ENCODE results near the gene MGAT1. TPM values are rescaled to one million over a fixed set of nuclear protein-coding genes. Genes with fewer than 3 reads are reported as not detected.
A peak's percentile ranks its signal among the peaks of the same experiment; 100 is the strongest.

MGAT1 gene
- total RNA-seq, 1 experiment from 2014 or later: 104 TPM

DNA sequence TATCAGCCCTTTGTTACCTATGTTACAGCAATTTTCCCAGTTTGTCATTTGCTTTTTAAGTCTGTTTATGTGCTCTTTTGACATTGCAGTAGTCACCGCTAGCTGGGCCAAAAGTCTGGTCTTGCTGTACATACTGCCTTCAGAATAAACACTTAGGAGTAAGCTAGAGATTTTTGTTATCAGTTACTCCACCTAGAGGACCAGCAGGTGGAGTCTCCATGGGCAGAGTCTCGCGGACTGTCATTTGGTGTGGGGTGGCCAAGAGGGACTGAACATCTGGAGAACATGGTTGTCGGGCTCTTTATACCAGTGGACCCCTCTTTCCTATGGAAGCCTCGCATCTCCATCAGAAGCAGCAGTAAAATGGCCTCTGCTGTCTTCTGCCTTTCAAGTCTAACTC is 10.8 kb upstream of the MGAT1 start:
- H3K79me2 ChIP-seq (ENCODE audit: low read length): peaks cover 18% of the 10 kb centered on the region
- POLR2A ChIA-PET (ENCODE audit: unreplicated experiment): no interaction called here

DNA sequence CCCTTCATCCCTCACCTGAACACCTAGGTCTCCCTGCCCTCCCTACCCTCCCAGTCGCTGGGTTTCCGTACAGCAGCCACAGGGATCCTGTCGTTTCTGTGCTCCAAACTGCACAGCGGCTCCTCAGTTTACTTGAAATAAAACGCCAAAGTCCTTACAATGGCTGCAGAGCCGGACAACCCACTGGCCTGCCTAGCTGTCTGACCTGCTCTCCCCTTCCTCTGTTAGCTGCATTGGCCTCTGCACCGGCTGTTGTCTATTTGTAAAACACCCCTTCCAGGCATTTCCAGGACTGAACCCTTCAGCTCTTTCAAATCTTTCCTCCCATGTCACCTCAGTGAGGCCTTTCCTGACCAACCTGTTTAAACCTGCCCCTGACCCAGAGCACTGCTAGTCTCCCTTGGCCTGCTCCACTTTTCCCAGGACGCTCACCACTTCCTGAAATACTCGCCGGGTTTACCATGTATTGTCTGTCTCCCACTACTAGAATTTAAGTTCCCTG is 9.1 kb upstream of the MGAT1 start:
- no TSS peak for BruUV-seq (replicated peaks)
- ATAC-seq: no peak
- Histone ChIP-seq H3K4me1 (ENCODE audit: insufficient read depth, low read length) (peaks cover 38% of the 10 kb centered on the region), H3K27me3 (ENCODE audit: low read length) (no peaks in the 10 kb centered on the region), H3K4me3 (ENCODE audit: low read length) (peak overlapping the region; percentile 74; the same call in 1 of the 2 replicates), H3K79me2 (ENCODE audit: low read length) (peaks cover 36% of the 10 kb centered on the region), H3K9me2 (replicated peaks; ENCODE audit: low read length) (no peaks in the 10 kb centered on the region), H4K20me1 (ENCODE audit: low read length) (no peaks in the 10 kb centered on the region), H3K9ac (ENCODE audit: low read length) (no peak overlapping the region), H3K36me3 (ENCODE audit: low read depth, low read length) (no peaks in the 10 kb centered on the region), H3K4me2 (ENCODE audit: low read length) (peak overlapping the region; percentile 92), H2AFZ (ENCODE audit: low read length) (no peak overlapping the region), H3K9me3 (ENCODE audit: low read length) (no peaks in the 10 kb centered on the region), H3F3A (ENCODE audit: low read length, unreplicated experiment) (no peaks in the 10 kb centered on the region), H3K27ac (ENCODE audit: low read length) (no peak overlapping the region)
- CTCF ChIA-PET: no interaction called here
- POLR2A ChIA-PET (ENCODE audit: unreplicated experiment): no interaction called here
- DNase-seq: no peak
- TF ChIP-seq, protein P1, sequence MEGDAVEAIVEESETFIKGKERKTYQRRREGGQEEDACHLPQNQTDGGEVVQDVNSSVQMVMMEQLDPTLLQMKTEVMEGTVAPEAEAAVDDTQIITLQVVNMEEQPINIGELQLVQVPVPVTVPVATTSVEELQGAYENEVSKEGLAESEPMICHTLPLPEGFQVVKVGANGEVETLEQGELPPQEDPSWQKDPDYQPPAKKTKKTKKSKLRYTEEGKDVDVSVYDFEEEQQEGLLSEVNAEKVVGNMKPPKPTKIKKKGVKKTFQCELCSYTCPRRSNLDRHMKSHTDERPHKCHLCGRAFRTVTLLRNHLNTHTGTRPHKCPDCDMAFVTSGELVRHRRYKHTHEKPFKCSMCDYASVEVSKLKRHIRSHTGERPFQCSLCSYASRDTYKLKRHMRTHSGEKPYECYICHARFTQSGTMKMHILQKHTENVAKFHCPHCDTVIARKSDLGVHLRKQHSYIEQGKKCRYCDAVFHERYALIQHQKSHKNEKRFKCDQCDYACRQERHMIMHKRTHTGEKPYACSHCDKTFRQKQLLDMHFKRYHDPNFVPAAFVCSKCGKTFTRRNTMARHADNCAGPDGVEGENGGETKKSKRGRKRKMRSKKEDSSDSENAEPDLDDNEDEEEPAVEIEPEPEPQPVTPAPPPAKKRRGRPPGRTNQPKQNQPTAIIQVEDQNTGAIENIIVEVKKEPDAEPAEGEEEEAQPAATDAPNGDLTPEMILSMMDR (conservative IDR thresholded peaks at IDR 0.05; ENCODE audit: low read depth, low read length): no peak
- TF ChIP-seq EZH2phosphoT487 (IDR thresholded peaks at IDR 0.05; ENCODE audit: borderline replicate concordance, low read length): no peak
- TF ChIP-seq EZH2 (IDR thresholded peaks at IDR 0.05; ENCODE audit: low read length, unreplicated experiment): no peak
- intact Hi-C loops (cut with micrococcal nuclease): no loop called here

More for the DNA sequence above, 10.8 kb upstream of the MGAT1 start:
- TF ChIP-seq EZH2phosphoT487 (IDR thresholded peaks at IDR 0.05; ENCODE audit: borderline replicate concordance, low read length): no peak
- TF ChIP-seq, protein P1 (conservative IDR thresholded peaks at IDR 0.05; ENCODE audit: low read depth, low read length): peak; percentile 58
- Histone ChIP-seq H3K9me2 (replicated peaks; ENCODE audit: low read length) (no peaks in the 10 kb centered on the region), H2AFZ (ENCODE audit: low read length) (no peak overlapping the region), H3K27ac (ENCODE audit: low read length) (no peak overlapping the region), H3K9ac (ENCODE audit: low read length) (no peak overlapping the region), H3F3A (ENCODE audit: low read length, unreplicated experiment) (no peaks in the 10 kb centered on the region), H3K27me3 (ENCODE audit: low read length) (no peaks in the 10 kb centered on the region), H3K4me1 (ENCODE audit: insufficient read depth, low read length) (peaks cover 21% of the 10 kb centered on the region), H3K9me3 (ENCODE audit: low read length) (no peaks in the 10 kb centered on the region), H4K20me1 (ENCODE audit: low read length) (no peaks in the 10 kb centered on the region), H3K36me3 (ENCODE audit: low read depth, low read length) (no peaks in the 10 kb centered on the region), H3K4me3 (ENCODE audit: low read length) (no peak overlapping the region), H3K4me2 (ENCODE audit: low read length) (no peak overlapping the region)
- CTCF ChIA-PET: interaction anchor here (0.6 to 1.0 kb wide), 4 partner anchors 25 to 47 kb away, joined by 3 to 5 read pairs (median 3); no protein-coding TSS in a partner anchor
- DNase-seq (peak; percentile 35), ATAC-seq (no peak)
- intact Hi-C loops (cut with micrococcal nuclease): no loop called here
- BruUV-seq (replicated peaks): no TSS peak

DNA sequence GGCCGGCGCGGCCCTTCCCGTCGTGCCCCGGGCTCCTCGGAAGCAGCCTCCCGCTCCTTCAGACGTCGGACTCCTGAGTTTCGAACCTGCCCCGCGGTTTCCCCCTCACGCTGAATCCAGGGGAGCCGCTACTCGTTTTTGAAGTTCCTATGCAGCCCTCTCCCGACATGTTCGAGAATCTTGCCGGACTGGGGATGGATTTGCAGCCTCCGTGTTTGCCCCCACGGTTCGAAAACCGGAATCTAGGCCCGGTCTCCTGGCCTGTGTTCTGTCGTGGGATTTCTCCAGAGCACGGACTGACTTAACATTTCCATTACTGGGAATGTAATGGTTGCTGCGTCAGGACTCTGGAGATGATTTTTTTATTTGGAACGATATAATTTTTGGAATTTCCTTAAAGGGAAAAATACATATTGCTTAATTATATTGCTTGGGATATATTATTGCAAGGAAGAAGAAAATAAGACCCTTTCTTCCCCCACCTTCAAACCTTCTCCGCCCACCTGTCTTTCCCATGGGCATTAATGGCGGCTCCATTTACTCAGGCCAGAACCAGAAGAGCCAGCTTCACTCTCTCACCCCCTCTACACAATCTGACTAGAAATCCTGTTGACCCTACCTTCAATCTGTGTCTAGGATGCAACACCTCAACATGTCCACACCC is 8.5 kb upstream of the MGAT1 start:
- ChIA-PET POLR2A (ENCODE audit: unreplicated experiment) (interaction anchor here (0.5 kb wide), 1 partner anchor 15 kb away, joined by 5 read pairs; no protein-coding TSS in a partner anchor), CTCF (no interaction called here)
- peaks cover 42% of the 10 kb centered on the region for H3K79me2 ChIP-seq (ENCODE audit: low read length)
- peak overlapping the region; percentile 85 for H3K9ac ChIP-seq (ENCODE audit: low read length)
- no peaks in the 10 kb centered on the region for H4K20me1 ChIP-seq (ENCODE audit: low read length)
- peak overlapping the region; percentile 89 for H3K27ac ChIP-seq (ENCODE audit: low read length)
- H2AFZ ChIP-seq (ENCODE audit: low read length): peak overlapping the region; percentile 94
- intact Hi-C loops (cut with micrococcal nuclease): loop anchor here (1.0 kb wide), 3 partner anchors 15 to 50 kb away; partner anchors contain the start of gene ZFP62
- peak overlapping the region; percentile 92 for H3K4me2 ChIP-seq (ENCODE audit: low read length)
- H3K9me2 ChIP-seq (replicated peaks; ENCODE audit: low read length): no peaks in the 10 kb centered on the region
- DNase-seq (no peak), ATAC-seq (no peak)
- H3F3A ChIP-seq (ENCODE audit: low read length, unreplicated experiment): no peaks in the 10 kb centered on the region
- no peaks in the 10 kb centered on the region for H3K27me3 ChIP-seq (ENCODE audit: low read length)
- TF ChIP-seq EZH2phosphoT487 (IDR thresholded peaks at IDR 0.05; ENCODE audit: borderline replicate concordance, low read length) (no peak), EZH2 (IDR thresholded peaks at IDR 0.05; ENCODE audit: low read length, unreplicated experiment) (no peak)
- TF ChIP-seq, protein P1 (conservative IDR thresholded peaks at IDR 0.05; ENCODE audit: low read depth, low read length): no peak
- no peaks in the 10 kb centered on the region for H3K36me3 ChIP-seq (ENCODE audit: low read depth, low read length)
- BruUV-seq (replicated peaks): no TSS peak
- H3K4me3 ChIP-seq (ENCODE audit: low read length): peak overlapping the region; percentile 74
- H3K9me3 ChIP-seq (ENCODE audit: low read length): no peaks in the 10 kb centered on the region
- peaks cover 44% of the 10 kb centered on the region for H3K4me1 ChIP-seq (ENCODE audit: insufficient read depth, low read length)

Data from PC-3 (cell line).